HL-60 (cell line): ENCODE data around the gene SLC2A13.

ENCODE experiments used
- DNase-seq, 2 experiments: peaks; one replicate each; pipeline ENCODE4 v3.0.0-alpha.2; 2010 to 2020; ENCODE audit warnings: low read depth in 1 of 2, low spot score in 1 of 2
- H3K27ac ChIP-seq: fragments of 250-450 bp; sonication (Bioruptor Pico); replicated peaks from 2 replicates; pipeline ENCODE4 v1.5.1; 2020; ENCODE audit warnings: mild to moderate bottlenecking, moderate library complexity
- H3K27me3 ChIP-seq: fragments of 250-450 bp; sonication (Bioruptor Pico); 2 replicates; pipeline ENCODE4 v1.5.1; 2021; ENCODE audit warnings: mild to moderate bottlenecking, moderate library complexity; ENCODE audit not compliant: insufficient read depth, poor library complexity, severe bottlenecking
- H3K4me3 ChIP-seq: replicated peaks from 2 replicates; pipeline ENCODE4 v1.5.1; 2011; ENCODE audit warnings: mild to moderate bottlenecking, control low read depth, low read length; ENCODE audit not compliant: insufficient read depth
- GABPA ChIP-seq: IDR thresholded peaks from 2 replicates; pipeline ENCODE4 v1.6.1; 2012; ENCODE audit warnings: low read depth
- POLR2AphosphoS5 ChIP-seq: IDR thresholded peaks from 2 replicates; pipeline ENCODE4 v1.6.1; 2012; ENCODE audit warnings: low read depth
- REST ChIP-seq: IDR thresholded peaks from 2 replicates; pipeline ENCODE4 v1.6.1; 2012; ENCODE audit warnings: low read depth; ENCODE audit not compliant: insufficient replicate concordance
- SPI1 ChIP-seq: IDR thresholded peaks from 2 replicates; pipeline ENCODE4 v1.6.1; 2012; ENCODE audit warnings: low read depth, mild to moderate bottlenecking, borderline replicate concordance
- TF ChIP-seq, protein P1 (sequence below): IDR thresholded peaks from one replicate; pipeline ENCODE4 v1.5.1; 2011; ENCODE audit warnings: low read length, control low read depth, inconsistent platforms; ENCODE audit not compliant: insufficient read depth

Gene SLC2A13

GRCh38 chr12:39887856-39888255, 218.0 kb downstream of the SLC2A13 start:
- TF ChIP-seq, protein P1, sequence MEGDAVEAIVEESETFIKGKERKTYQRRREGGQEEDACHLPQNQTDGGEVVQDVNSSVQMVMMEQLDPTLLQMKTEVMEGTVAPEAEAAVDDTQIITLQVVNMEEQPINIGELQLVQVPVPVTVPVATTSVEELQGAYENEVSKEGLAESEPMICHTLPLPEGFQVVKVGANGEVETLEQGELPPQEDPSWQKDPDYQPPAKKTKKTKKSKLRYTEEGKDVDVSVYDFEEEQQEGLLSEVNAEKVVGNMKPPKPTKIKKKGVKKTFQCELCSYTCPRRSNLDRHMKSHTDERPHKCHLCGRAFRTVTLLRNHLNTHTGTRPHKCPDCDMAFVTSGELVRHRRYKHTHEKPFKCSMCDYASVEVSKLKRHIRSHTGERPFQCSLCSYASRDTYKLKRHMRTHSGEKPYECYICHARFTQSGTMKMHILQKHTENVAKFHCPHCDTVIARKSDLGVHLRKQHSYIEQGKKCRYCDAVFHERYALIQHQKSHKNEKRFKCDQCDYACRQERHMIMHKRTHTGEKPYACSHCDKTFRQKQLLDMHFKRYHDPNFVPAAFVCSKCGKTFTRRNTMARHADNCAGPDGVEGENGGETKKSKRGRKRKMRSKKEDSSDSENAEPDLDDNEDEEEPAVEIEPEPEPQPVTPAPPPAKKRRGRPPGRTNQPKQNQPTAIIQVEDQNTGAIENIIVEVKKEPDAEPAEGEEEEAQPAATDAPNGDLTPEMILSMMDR, result no peak
- TF ChIP-seq REST (no peak), POLR2AphosphoS5 (no peak), GABPA (no peak), SPI1 (no peak)
- Histone ChIP-seq H3K27ac (no peak overlapping the region), H3K4me3 (no peak overlapping the region), H3K27me3 (no peaks in the 10 kb centered on the region)
- no peak for DNase-seq

DNA sequence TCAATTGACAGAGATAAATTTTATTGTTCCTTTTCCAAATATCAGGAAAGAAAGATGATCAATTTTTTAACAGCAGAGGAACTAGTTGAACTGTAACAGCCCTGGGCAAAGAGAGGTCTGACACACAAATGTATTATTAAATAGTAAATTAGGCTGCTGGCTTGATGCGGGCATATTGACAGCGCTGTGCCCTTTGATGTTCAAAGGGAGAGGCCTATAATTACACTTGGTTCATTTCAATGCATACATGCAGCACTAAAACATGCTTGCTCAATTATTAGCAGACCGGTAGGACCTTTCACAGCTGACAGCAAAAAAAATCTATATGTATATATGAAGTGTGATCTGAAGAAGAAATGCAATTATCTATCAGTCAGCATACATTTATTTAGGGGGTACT, 219.8 kb downstream of the SLC2A13 start:
- no peak overlapping the region for H3K4me3 ChIP-seq
- TF ChIP-seq POLR2AphosphoS5, result no peak
- TF ChIP-seq GABPA, result no peak
- no peak for TF ChIP-seq REST
- TF ChIP-seq SPI1, result no peak
- TF ChIP-seq, protein P1, result no peak
- DNase-seq, result no peak
- no peaks in the 10 kb centered on the region for H3K27me3 ChIP-seq
- no peak overlapping the region for H3K27ac ChIP-seq

DNA sequence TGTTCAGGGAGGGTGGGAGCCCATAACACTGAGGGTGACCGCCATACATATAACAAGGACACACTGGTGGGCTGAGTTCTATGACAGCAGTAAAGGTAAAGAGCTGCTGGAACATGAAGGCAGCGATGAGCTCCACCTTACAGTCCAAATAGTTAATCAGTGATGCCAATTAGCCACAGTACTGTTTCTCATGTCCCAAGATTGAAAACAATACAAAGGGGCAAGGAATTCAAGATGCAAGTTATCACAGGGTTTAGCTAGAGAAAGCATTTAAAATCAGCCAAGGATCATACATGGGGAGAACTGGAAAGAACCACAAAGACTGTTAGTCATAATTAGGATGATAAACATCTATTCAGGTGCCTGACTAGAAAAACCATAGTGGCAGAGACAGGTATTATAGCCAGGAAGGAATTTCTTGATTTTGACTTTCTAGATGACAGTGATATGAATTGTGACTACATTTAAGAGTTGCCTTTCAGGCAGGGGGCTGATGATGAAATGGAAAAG, 221.2 kb downstream of the SLC2A13 start:
- DNase-seq, result no peak
- H3K27me3 ChIP-seq, result no peaks in the 10 kb centered on the region
- H3K4me3 ChIP-seq, result no peak overlapping the region
- TF ChIP-seq GABPA, result no peak
- TF ChIP-seq REST, result no peak
- TF ChIP-seq, protein P1, result no peak
- H3K27ac ChIP-seq, result no peak overlapping the region
